HepG2 (cell line): Measurements from ENCODE around the gene TLDC2. TPM values are rescaled to one million over a fixed set of nuclear protein-coding genes. Genes with fewer than 3 reads are reported as not detected.

Source experiments
- ATAC-seq: fragments of 200-7000 bp; cut with Tn5 transposase; 3 replicates; pipeline ENCODE4 v1.9.1; 2020; ENCODE audit warnings: mild to moderate bottlenecking, moderate library complexity
- BruUV-seq: library from RNA; stranded (reverse); fragments of 400-500 nt; replicated peaks from 2 replicates; lab custom pipeline; 2021; lab: Mats Ljungman, UMichigan
- CTCF ChIA-PET: fragments of 300-600 bp; formaldehyde crosslinking; extraction: SDS; loops from one replicate; lab custom pipeline; 2021; ENCODE audit warnings: low total read pairs, inconsistent platforms, low intra/inter-chr PET ratio; lab: Yijun Ruan, JAX
- POLR2A ChIA-PET: fragments of 350-600 bp; sonication (Branson Sonifier 250); formaldehyde crosslinking; loops from one replicate; lab custom pipeline; 2020; ENCODE audit warnings: antibody characterized with exemption, inconsistent platforms; lab: Yijun Ruan, JAX
- DNase-seq: peaks from one replicate; pipeline ENCODE4 v3.0.0-alpha.2; 2015; ENCODE audit warnings: low spot score
- FAIRE-seq: peaks from 3 replicates; lab custom pipeline; 2011; peaks lifted over from hg19 to GRCh38; lab: Jason Lieb, UNC
- H2AFZ ChIP-seq: one replicate; pipeline ENCODE4 v1.6.1; 2011; ENCODE audit warnings: low read length, inconsistent platforms
- H3K27ac ChIP-seq: fragments of 300-600 bp; 3 replicates; pipeline ENCODE4 v1.8.0; 2011; ENCODE audit warnings: mixed run types, mild to moderate bottlenecking, mixed read lengths, low read length, inconsistent platforms; ENCODE audit not compliant: insufficient read depth; ENCODE audit errors: extremely low read length
- H3K27me3 ChIP-seq, 2 experiments: fragments of 200-600 bp in 1 of 2; 2 replicates in 1 of 2; 3 replicates in 1 of 2; pipeline versions ENCODE4 v1.6.0 to v1.8.0; 2011; ENCODE audit warnings: low read length in 2 of 2, mild to moderate bottlenecking in 2 of 2, moderate library complexity in 2 of 2, inconsistent platforms in 1 of 2; ENCODE audit not compliant: insufficient read depth in 2 of 2, control insufficient read depth in 1 of 2
- H3K36me3 ChIP-seq, 2 experiments: fragments of 200-600 bp in 1 of 2; replicated peaks in 1 of 2; 2 replicates in 1 of 2; 3 replicates in 1 of 2; pipeline versions ENCODE4 v1.5.1 to v1.8.0; 2011; ENCODE audit warnings: low read length in 2 of 2, inconsistent platforms in 1 of 2; ENCODE audit not compliant: insufficient read depth in 2 of 2, control insufficient read depth in 1 of 2
- H3K4me1 ChIP-seq: 2 replicates; pipeline ENCODE4 v1.5.1; 2012; ENCODE audit warnings: low read length, inconsistent platforms; ENCODE audit not compliant: insufficient read depth
- H3K4me2 ChIP-seq: 2 replicates; pipeline ENCODE4 v1.6.0; 2011; ENCODE audit warnings: low read depth, low read length, inconsistent platforms
- H3K4me3 ChIP-seq, 3 experiments: fragments of 200-600 bp in 1 of 3; sonication (generic), shearing (Covaris generic) in 1 of 3; replicated peaks in 1 of 3; 2 replicates each; pipeline ENCODE4 v1.5.1; 2011 to 2016; ENCODE audit warnings: low read length in 3 of 3, inconsistent platforms in 2 of 3, low read depth in 2 of 3, mild to moderate bottlenecking in 2 of 3, control low read depth in 1 of 3, mixed read lengths in 1 of 3; ENCODE audit not compliant: insufficient read depth in 1 of 3
- H3K79me2 ChIP-seq: one replicate; pipeline ENCODE4 v1.6.1; 2011; ENCODE audit warnings: low read length, inconsistent platforms; ENCODE audit not compliant: insufficient read depth
- H3K9ac ChIP-seq: 2 replicates; pipeline ENCODE4 v1.6.0; 2011; ENCODE audit warnings: mild to moderate bottlenecking, low read depth, low read length, inconsistent platforms; ENCODE audit not compliant: insufficient read depth
- H3K9me3 ChIP-seq: 2 replicates; pipeline ENCODE4 v1.5.1; 2012; ENCODE audit warnings: mild to moderate bottlenecking, low read length
- H4K20me1 ChIP-seq: 2 replicates; pipeline ENCODE4 v1.6.0; 2011; ENCODE audit warnings: inconsistent platforms, mild to moderate bottlenecking, low read length, moderate library complexity; ENCODE audit not compliant: insufficient read depth
- ERF ChIP-seq: IDR thresholded peaks from 2 replicates; pipeline ENCODE4 v1.6.1; 2018; ENCODE audit warnings: missing biosample characterization, missing genetic modification reagents
- GFI1 ChIP-seq: sonication (generic); formaldehyde crosslinking; IDR thresholded peaks from 2 replicates; pipeline ENCODE4 v1.5.0; 2020; ENCODE audit warnings: missing genetic modification reagents, mild to moderate bottlenecking, borderline replicate concordance
- HDAC6 ChIP-seq: fragments of 200-600 bp; sonication (generic); IDR thresholded peaks from 2 replicates; pipeline ENCODE4 v1.7.0; 2017; ENCODE audit warnings: mild to moderate bottlenecking, antibody characterized with exemption, low read length, low read depth
- HIVEP1 ChIP-seq: sonication (generic); formaldehyde crosslinking; IDR thresholded peaks from 2 replicates; pipeline ENCODE4 v1.4.0; 2020; ENCODE audit warnings: mild to moderate bottlenecking, missing genetic modification reagents
- HOXA3 ChIP-seq: sonication (generic); formaldehyde crosslinking; IDR thresholded peaks from 2 replicates; pipeline ENCODE4 v1.5.0; 2020; ENCODE audit warnings: missing genetic modification reagents
- MYPOP ChIP-seq: sonication (generic); formaldehyde crosslinking; IDR thresholded peaks from 2 replicates; pipeline ENCODE4 v1.8.1; 2023; ENCODE audit warnings: mild to moderate bottlenecking, moderate library complexity, missing genetic modification reagents
- PHF21A ChIP-seq: sonication (generic); formaldehyde crosslinking; IDR thresholded peaks from 2 replicates; pipeline ENCODE4 v1.5.0; 2020; ENCODE audit warnings: mild to moderate bottlenecking, missing genetic modification reagents
- RARA ChIP-seq: IDR thresholded peaks from 2 replicates; pipeline ENCODE4 v1.6.1; 2016; ENCODE audit warnings: missing genetic modification reagents, missing compliant biosample characterization
- TERF1 ChIP-seq: sonication (generic); formaldehyde crosslinking; IDR thresholded peaks from 2 replicates; pipeline ENCODE4 v1.8.0; 2022; ENCODE audit warnings: mild to moderate bottlenecking, missing genetic modification reagents, moderate library complexity
- ZNF629 ChIP-seq: sonication (generic); formaldehyde crosslinking; conservative IDR thresholded peaks from 2 replicates; pipeline ENCODE4 v1.5.0; 2020; ENCODE audit warnings: missing genetic modification reagents
- ZNF768 ChIP-seq: sonication (generic); formaldehyde crosslinking; IDR thresholded peaks from 2 replicates; pipeline ENCODE4 v1.4.0; 2020; ENCODE audit warnings: missing genetic modification reagents
- ZNF777 ChIP-seq: sonication (generic); formaldehyde crosslinking; IDR thresholded peaks from 2 replicates; pipeline ENCODE4 v1.4.0; 2020; ENCODE audit warnings: missing genetic modification reagents
- WGBS: methylation state at CpG from one replicate; pipeline ENCODE4 v1.1.6; 2017; ENCODE audit warnings: low lambda C conversion rate; 5-methylcytosine and 5-hydroxymethylcytosine counted together
- in situ Hi-C: cut with HindIII; loops from 2 replicates; pipeline ENCODE4 v1.10.0; 2017; ENCODE audit warnings: low pct_unique_long_range_greater_than_20kb; ENCODE audit not compliant: extremely low pct_ligation_motif_present
- intact Hi-C: fragments of 100-400 bp; cut with micrococcal nuclease; formaldehyde crosslinking; loops from one replicate; pipeline ENCODE4 v1.10.0; 2022; ENCODE audit not compliant: unreplicated experiment
- polyA plus RNA-seq, 8 experiments: library from polyadenylated mRNA; depleted of rRNA in 3 of 8; stranded (reverse) in 7 of 8; unstranded in 1 of 8; fragments of >200 nt; fragmentation: Illumina TruSeq in 4 of 8; extraction: Trizol in 4 of 8; gene quantifications; 2 replicates each; pipeline versions ENCODE4 v1.2.1 to v1.2.3, GENCODE V29; 2011 to 2016; ENCODE audit warnings: low read depth in 4 of 8, missing spikeins in 1 of 8, mixed read lengths in 1 of 8; ENCODE audit not compliant: insufficient read depth in 1 of 8
- total RNA-seq, 5 experiments: library from RNA; depleted of rRNA; stranded (reverse); fragments of >200 nt; fragmentation: Illumina TruSeq; extraction: Trizol; gene quantifications; 2 replicates each; pipeline ENCODE4 v1.2.3, GENCODE V29; 2016; ENCODE audit warnings: low read depth in 1 of 5
- TF ChIP-seq, protein P1 (sequence below): sonication (generic); formaldehyde crosslinking; conservative IDR thresholded peaks from 2 replicates; pipeline ENCODE4 v1.4.0; 2020; ENCODE audit warnings: missing genetic modification reagents
- TF ChIP-seq, protein P2 (sequence below): sonication (generic); formaldehyde crosslinking; IDR thresholded peaks from 2 replicates; pipeline ENCODE4 v1.5.0; 2020; ENCODE audit warnings: mild to moderate bottlenecking, missing genetic modification reagents, borderline replicate concordance
- TF ChIP-seq, protein P3 (sequence below): IDR thresholded peaks from 2 replicates; pipeline ENCODE4 v1.6.1; 2016

TLDC2 gene
- total and polyA plus RNA-seq, 2 of the 13 experiments (the other 11 are each of a cell fraction or from before 2014, with no cell fraction given), result 1.5 to 1.6 TPM

- no peak for TF ChIP-seq MYPOP (CRISPR knock-in tag)
These were observed 3.1 kb upstream of the TLDC2 start (continued) for GRCh38 chr20:36872852-36873251.

DNA sequence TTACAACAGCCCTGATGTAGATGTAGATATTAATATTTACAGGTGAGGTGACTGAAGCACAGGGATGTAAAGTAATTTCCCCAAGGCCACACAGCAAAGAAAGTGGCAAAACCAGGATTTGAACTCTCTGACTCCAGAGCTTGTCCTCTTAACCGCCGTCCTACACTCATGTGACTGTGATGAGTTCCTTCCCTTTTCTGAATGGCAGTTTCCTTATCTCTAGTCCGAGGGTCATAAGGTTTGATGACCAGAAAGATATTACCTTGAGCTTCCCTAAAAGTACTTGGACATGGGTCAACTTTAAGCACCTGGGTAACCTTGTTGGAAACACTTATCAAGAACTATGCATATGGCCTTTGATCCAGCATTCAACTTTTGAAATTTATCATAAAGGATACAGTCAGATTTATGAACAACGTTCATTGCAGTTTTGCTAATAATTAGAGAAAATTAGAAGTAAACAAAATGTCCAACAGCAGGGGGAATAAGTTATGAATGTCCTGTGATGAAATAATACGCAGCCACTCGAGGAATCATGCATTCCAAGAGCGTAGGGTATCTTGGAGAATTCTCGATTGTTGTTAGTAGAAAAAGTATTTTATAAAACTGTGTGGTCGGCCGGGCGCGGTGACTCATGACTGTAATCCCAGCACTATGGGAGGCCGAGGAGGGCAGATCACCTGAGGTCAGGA, 2.3 kb upstream of the TLDC2 start:
- Histone ChIP-seq H4K20me1 (no peaks in the 10 kb centered on the region), H3K9me3 (no peaks in the 10 kb centered on the region), H3K36me3 (no peaks in the 10 kb centered on the region), H3K9ac (no peak overlapping the region), H3K79me2 (no peaks in the 10 kb centered on the region), H3K4me2 (peak overlapping the region; percentile 93; the same call in 1 of the 2 replicates), H2AFZ (no peak overlapping the region), H3K27ac (no peak overlapping the region), H3K4me1 (peaks cover 63% of the 10 kb centered on the region), H3K27me3 (no peaks in the 10 kb centered on the region), H3K4me3 (no peak overlapping the region)
- FAIRE-seq (no peak), ATAC-seq (no peak), DNase-seq (no peak)
- intact Hi-C loops (loop anchor here (5.0 kb wide), 1 partner anchor 36 kb away; no protein-coding TSS in a partner anchor), in situ Hi-C loops (no loop called here)
- ChIA-PET POLR2A (interaction anchor here (1.0 to 3.3 kb wide), 5 partner anchors 11 to 104 kb away, joined by 3 to 39 read pairs (median 10); partner anchors contain the start of gene DSN1), CTCF (no interaction called here)
- BruUV-seq, result no TSS peak
- WGBS, result 35% methylated on average over 13 of the region's 13 CpGs
- TF ChIP-seq ZNF777 (CRISPR knock-in tag), result no peak
- TF ChIP-seq, protein P1, sequence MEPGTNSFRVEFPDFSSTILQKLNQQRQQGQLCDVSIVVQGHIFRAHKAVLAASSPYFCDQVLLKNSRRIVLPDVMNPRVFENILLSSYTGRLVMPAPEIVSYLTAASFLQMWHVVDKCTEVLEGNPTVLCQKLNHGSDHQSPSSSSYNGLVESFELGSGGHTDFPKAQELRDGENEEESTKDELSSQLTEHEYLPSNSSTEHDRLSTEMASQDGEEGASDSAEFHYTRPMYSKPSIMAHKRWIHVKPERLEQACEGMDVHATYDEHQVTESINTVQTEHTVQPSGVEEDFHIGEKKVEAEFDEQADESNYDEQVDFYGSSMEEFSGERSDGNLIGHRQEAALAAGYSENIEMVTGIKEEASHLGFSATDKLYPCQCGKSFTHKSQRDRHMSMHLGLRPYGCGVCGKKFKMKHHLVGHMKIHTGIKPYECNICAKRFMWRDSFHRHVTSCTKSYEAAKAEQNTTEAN, result 0 out of 2 replicates have a peak, but pooled peaks have one; percentile 33
- TF ChIP-seq, protein P2, sequence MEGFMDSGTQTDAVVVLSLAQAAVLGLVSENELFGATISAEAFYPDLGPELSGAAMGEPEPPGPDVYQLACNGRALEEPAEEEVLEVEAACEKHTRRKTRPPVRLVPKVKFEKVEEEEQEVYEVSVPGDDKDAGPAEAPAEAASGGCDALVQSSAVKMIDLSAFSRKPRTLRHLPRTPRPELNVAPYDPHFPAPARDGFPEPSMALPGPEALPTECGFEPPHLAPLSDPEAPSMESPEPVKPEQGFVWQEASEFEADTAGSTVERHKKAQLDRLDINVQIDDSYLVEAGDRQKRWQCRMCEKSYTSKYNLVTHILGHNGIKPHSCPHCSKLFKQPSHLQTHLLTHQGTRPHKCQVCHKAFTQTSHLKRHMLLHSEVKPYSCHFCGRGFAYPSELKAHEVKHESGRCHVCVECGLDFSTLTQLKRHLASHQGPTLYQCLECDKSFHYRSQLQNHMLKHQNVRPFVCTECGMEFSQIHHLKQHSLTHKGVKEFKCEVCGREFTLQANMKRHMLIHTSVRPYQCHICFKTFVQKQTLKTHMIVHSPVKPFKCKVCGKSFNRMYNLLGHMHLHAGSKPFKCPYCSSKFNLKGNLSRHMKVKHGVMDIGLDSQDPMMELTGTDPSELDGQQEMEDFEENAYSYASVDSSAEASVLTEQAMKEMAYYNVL (CRISPR knock-in tag), result no peak
- TF ChIP-seq ZNF768, result peak; percentile 72; the same call in 1 of the 2 replicates
- no peak for TF ChIP-seq HIVEP1 (CRISPR knock-in tag)
- TF ChIP-seq TERF1, result no peak
- TF ChIP-seq HDAC6, result no peak
- TF ChIP-seq, protein P3, sequence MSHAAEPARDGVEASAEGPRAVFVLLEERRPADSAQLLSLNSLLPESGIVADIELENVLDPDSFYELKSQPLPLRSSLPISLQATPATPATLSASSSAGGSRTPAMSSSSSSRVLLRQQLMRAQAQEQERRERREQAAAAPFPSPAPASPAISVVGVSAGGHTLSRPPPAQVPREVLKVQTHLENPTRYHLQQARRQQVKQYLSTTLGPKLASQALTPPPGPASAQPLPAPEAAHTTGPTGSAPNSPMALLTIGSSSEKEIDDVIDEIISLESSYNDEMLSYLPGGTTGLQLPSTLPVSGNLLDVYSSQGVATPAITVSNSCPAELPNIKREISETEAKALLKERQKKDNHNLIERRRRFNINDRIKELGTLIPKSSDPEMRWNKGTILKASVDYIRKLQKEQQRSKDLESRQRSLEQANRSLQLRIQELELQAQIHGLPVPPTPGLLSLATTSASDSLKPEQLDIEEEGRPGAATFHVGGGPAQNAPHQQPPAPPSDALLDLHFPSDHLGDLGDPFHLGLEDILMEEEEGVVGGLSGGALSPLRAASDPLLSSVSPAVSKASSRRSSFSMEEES, result 0 out of 2 replicates have a peak, but pooled peaks have one; percentile 43
- no peak for TF ChIP-seq GFI1
- 0 out of 2 replicates have a peak, but pooled peaks have one; percentile 36 for TF ChIP-seq ZNF629 (CRISPR knock-in tag)
- TF ChIP-seq RARA (CRISPR knock-in tag), result 0 out of 2 replicates have a peak, but pooled peaks have one; percentile 19
- 0 out of 2 replicates have a peak, but pooled peaks have one; percentile 35 for TF ChIP-seq PHF21A (CRISPR knock-in tag)
- TF ChIP-seq HOXA3, result 0 out of 2 replicates have a peak, but pooled peaks have one; percentile 1
- 0 out of 2 replicates have a peak, but pooled peaks have one; percentile 12 for TF ChIP-seq ERF
